ENCODE data around the gene PAX8.

GRCh38 chr2:113291191-113291590 is 12.5 kb upstream of the PAX8 start:
- TF ChIP-seq ZNF660 (tag by site-specific recombination; IDR thresholded peaks at IDR 0.05) (no peak), CTCF (tag by site-specific recombination; IDR thresholded peaks at IDR 0.05) (no peak), ZNF175 (tag by site-specific recombination; IDR thresholded peaks at IDR 0.05) (no peak), ZNF280D (tag by site-specific recombination; IDR thresholded peaks at IDR 0.05) (no peak), ZSCAN5A (tag by site-specific recombination; IDR thresholded peaks at IDR 0.05) (no peak), ZNF121 (tag by site-specific recombination; IDR thresholded peaks at IDR 0.05) (no peak), ZSCAN4 (tag by site-specific recombination; IDR thresholded peaks at IDR 0.05) (no peak)
